Mesendoderm (in vitro differentiated cells): ENCODE measurements around the gene OTUB2.
A peak's percentile ranks its signal among the peaks of the same experiment; 100 is the strongest.
"Not testable (repeated sequence)": the region's sequence is repeated elsewhere in the genome, so short reads cannot be mapped to it uniquely, and the experiment has no call there.

Source experiments
- DNase-seq: peaks from one replicate; pipeline ENCODE4 v3.0.0; 2013
- H2AK5ac ChIP-seq: 2 replicates; pipeline ENCODE4 v1.6.1; 2013; ENCODE audit warnings: low read length, inconsistent platforms
- H2BK120ac ChIP-seq: 2 replicates; pipeline ENCODE4 v1.6.1; 2013; ENCODE audit warnings: low read depth, mild to moderate bottlenecking, low read length, moderate library complexity, mixed read lengths
- H2BK15ac ChIP-seq: replicated peaks from 2 replicates; pipeline ENCODE4 v1.6.1; 2013; ENCODE audit warnings: low read depth, mild to moderate bottlenecking, moderate library complexity
- H2BK5ac ChIP-seq: 2 replicates; pipeline ENCODE4 v1.6.1; 2013; ENCODE audit warnings: low read length, inconsistent platforms
- H3K18ac ChIP-seq: 2 replicates; pipeline ENCODE4 v1.6.1; 2013; ENCODE audit warnings: mild to moderate bottlenecking, low read length, mixed read lengths
- H3K23ac ChIP-seq: one replicate; pipeline ENCODE4 v1.6.1; 2013; ENCODE audit warnings: low read length
- H3K27ac ChIP-seq: 2 replicates; pipeline ENCODE4 v1.5.1; 2013; ENCODE audit warnings: low read depth, mild to moderate bottlenecking, inconsistent platforms, low read length, moderate library complexity
- H3K27me3 ChIP-seq: 2 replicates; pipeline ENCODE4 v1.6.1; 2013; ENCODE audit warnings: low read length, control low read depth, mild to moderate bottlenecking, inconsistent platforms; ENCODE audit not compliant: insufficient read depth, poor library complexity
- H3K36me3 ChIP-seq: 2 replicates; pipeline ENCODE4 v1.6.1; 2013; ENCODE audit warnings: low read length, inconsistent platforms; ENCODE audit not compliant: control insufficient read depth, insufficient read depth
- H3K4ac ChIP-seq: one replicate; pipeline ENCODE4 v1.6.1; 2013; ENCODE audit warnings: low read depth, mild to moderate bottlenecking, low read length, moderate library complexity
- H3K4me1 ChIP-seq: 2 replicates; pipeline ENCODE4 v1.6.1; 2013; ENCODE audit warnings: low read depth, low read length, inconsistent platforms; ENCODE audit not compliant: control insufficient read depth
- H3K4me2 ChIP-seq: 2 replicates; pipeline ENCODE4 v1.6.1; 2013; ENCODE audit warnings: low read length
- H3K4me3 ChIP-seq: 2 replicates; pipeline ENCODE4 v1.5.1; 2013; ENCODE audit warnings: mild to moderate bottlenecking, low read length
- H3K56ac ChIP-seq: one replicate; pipeline ENCODE4 v1.6.1; 2013; ENCODE audit warnings: low read length
- H3K79me1 ChIP-seq: 2 replicates; pipeline ENCODE4 v1.6.1; 2013; ENCODE audit warnings: low read length, inconsistent platforms
- H3K79me2 ChIP-seq: 2 replicates; pipeline ENCODE4 v1.6.1; 2013; ENCODE audit warnings: mild to moderate bottlenecking, low read length; ENCODE audit not compliant: control insufficient read depth, insufficient read depth
- H3K9ac ChIP-seq: 2 replicates; pipeline ENCODE4 v1.6.1; 2013; ENCODE audit warnings: low read length, inconsistent platforms
- H4K5ac ChIP-seq: one replicate; pipeline ENCODE4 v1.6.1; 2013; ENCODE audit warnings: low read length
- H4K8ac ChIP-seq: one replicate; pipeline ENCODE4 v1.6.1; 2013; ENCODE audit warnings: low read depth, mild to moderate bottlenecking, control low read depth, low read length, moderate library complexity
- WGBS: extraction: QIAGEN DNeasy Blood & Tissue Kit; methylation state at CpG from one replicate; pipeline ENCODE4 v1.1.7; 2013; ENCODE audit warnings: low lambda C conversion rate, missing lambda C conversion rate; ENCODE audit not compliant: insufficient coverage; ENCODE audit errors: extremely low coverage; 5-methylcytosine and 5-hydroxymethylcytosine counted together

The OTUB2 gene

GRCh38 chr14:94058674-94059138, 32.6 kb downstream of the OTUB2 start:
- H2BK15ac ChIP-seq: no peak overlapping the region
- peaks cover 2% of the 10 kb centered on the region for H3K79me2 ChIP-seq
- no peak overlapping the region for H2BK5ac ChIP-seq
- no CpG with 5 or more reads among the region's 5 CpGs for WGBS
- H3K23ac ChIP-seq: no peak overlapping the region
- DNase-seq: no peak
- H3K79me1 ChIP-seq: peaks cover 10% of the 10 kb centered on the region
- H3K4me1 ChIP-seq: peaks cover 5% of the 10 kb centered on the region
- no peak overlapping the region for H2BK120ac ChIP-seq
- H4K5ac ChIP-seq: no peak overlapping the region
- H4K8ac ChIP-seq: no peak overlapping the region
- H3K27me3 ChIP-seq: no peaks in the 10 kb centered on the region
- no peak overlapping the region for H3K27ac ChIP-seq
- no peak overlapping the region for H3K56ac ChIP-seq
- H3K4me3 ChIP-seq: no peak overlapping the region
- no peak overlapping the region for H3K9ac ChIP-seq
- H3K18ac ChIP-seq: no peak overlapping the region
- no peak overlapping the region for H2AK5ac ChIP-seq
- H3K4ac ChIP-seq: no peak overlapping the region
- H3K36me3 ChIP-seq: peaks cover 12% of the 10 kb centered on the region
- no peak overlapping the region for H3K4me2 ChIP-seq

GRCh38 chr14:94059998-94060397, 33.9 kb downstream of the OTUB2 start:
- H2BK15ac ChIP-seq: no peak overlapping the region
- no peak overlapping the region for H4K5ac ChIP-seq
- H3K4ac ChIP-seq: no peak overlapping the region
- no peak overlapping the region for H3K27ac ChIP-seq
- H3K56ac ChIP-seq: no peak overlapping the region
- H2BK5ac ChIP-seq: no peak overlapping the region
- no peak overlapping the region for H2AK5ac ChIP-seq
- no peak for DNase-seq
- no peak overlapping the region for H3K4me2 ChIP-seq
- no peaks in the 10 kb centered on the region for H3K27me3 ChIP-seq
- H4K8ac ChIP-seq: no peak overlapping the region
- H3K4me3 ChIP-seq: no peak overlapping the region
- H3K79me2 ChIP-seq: peaks cover 10% of the 10 kb centered on the region
- H3K23ac ChIP-seq: no peak overlapping the region
- H3K9ac ChIP-seq: no peak overlapping the region
- peaks cover 7% of the 10 kb centered on the region for H3K36me3 ChIP-seq
- H3K79me1 ChIP-seq: peaks cover 11% of the 10 kb centered on the region
- peaks cover 5% of the 10 kb centered on the region for H3K4me1 ChIP-seq
- no peak overlapping the region for H2BK120ac ChIP-seq
- no peak overlapping the region for H3K18ac ChIP-seq
- no CpG with 5 or more reads among the region's 5 CpGs for WGBS

- peaks cover 11% of the 10 kb centered on the region for H3K79me1 ChIP-seq
- H3K4me3 ChIP-seq: no peak overlapping the region
- no peak overlapping the region for H4K5ac ChIP-seq
- H3K23ac ChIP-seq: no peak overlapping the region
- no peak overlapping the region for H2AK5ac ChIP-seq
- no CpG with 5 or more reads among the region's 9 CpGs for WGBS
- H3K4me1 ChIP-seq: peaks cover 5% of the 10 kb centered on the region
- H3K56ac ChIP-seq: peak overlapping the region; percentile 0
- no peak overlapping the region for H3K4me2 ChIP-seq
- no peak overlapping the region for H2BK15ac ChIP-seq
- no peak overlapping the region for H3K4ac ChIP-seq
- H3K9ac ChIP-seq: no peak overlapping the region
- H3K27ac ChIP-seq: no peak overlapping the region
- peak; percentile 82 for DNase-seq
- H4K8ac ChIP-seq: no peak overlapping the region
- H3K36me3 ChIP-seq: peaks cover 7% of the 10 kb centered on the region
- H3K79me2 ChIP-seq: peaks cover 25% of the 10 kb centered on the region
- no peak overlapping the region for H2BK5ac ChIP-seq
- no peak overlapping the region for H3K18ac ChIP-seq
- no peak overlapping the region for H2BK120ac ChIP-seq
- H3K27me3 ChIP-seq: no peaks in the 10 kb centered on the region
Measured at GRCh38 chr14:94062344-94062940, 36.3 kb downstream of the OTUB2 start.

GRCh38 chr14:94066089-94066676, 40.0 kb downstream of the OTUB2 start:
- no peak overlapping the region for H3K27ac ChIP-seq
- H4K5ac ChIP-seq: no peak overlapping the region
- peaks cover 5% of the 10 kb centered on the region for H3K4me1 ChIP-seq
- no CpG with 5 or more reads among the region's 8 CpGs for WGBS
- peak; percentile 34 for DNase-seq
- no peak overlapping the region for H3K56ac ChIP-seq
- H3K18ac ChIP-seq: no peak overlapping the region
- H3K36me3 ChIP-seq: peaks cover 2% of the 10 kb centered on the region
- peaks cover 5% of the 10 kb centered on the region for H3K79me1 ChIP-seq
- no peak overlapping the region for H3K23ac ChIP-seq
- H2BK15ac ChIP-seq: no peak overlapping the region
- no peak overlapping the region for H3K4me3 ChIP-seq
- no peak overlapping the region for H4K8ac ChIP-seq
- no peak overlapping the region for H3K9ac ChIP-seq
- no peak overlapping the region for H2BK120ac ChIP-seq
- no peaks in the 10 kb centered on the region for H3K27me3 ChIP-seq
- no peak overlapping the region for H2AK5ac ChIP-seq
- peaks cover 38% of the 10 kb centered on the region for H3K79me2 ChIP-seq
- no peak overlapping the region for H3K4ac ChIP-seq
- H2BK5ac ChIP-seq: no peak overlapping the region
- no peak overlapping the region for H3K4me2 ChIP-seq

- not testable (repeated sequence) for H4K8ac ChIP-seq
- no CpG with 5 or more reads among the region's 3 CpGs for WGBS
Measured at GRCh38 chr14:94072076-94072475, 45.9 kb downstream of the OTUB2 start.

More at GRCh38 chr14:94072076-94072475, 45.9 kb downstream of the OTUB2 start:
- H3K4me2 ChIP-seq, H3K56ac ChIP-seq, H2BK120ac ChIP-seq, H3K9ac ChIP-seq, H2AK5ac ChIP-seq, H4K5ac ChIP-seq, H3K18ac ChIP-seq, H3K4ac ChIP-seq, DNase-seq, H3K27ac ChIP-seq, H3K4me3 ChIP-seq, H2BK5ac ChIP-seq, H3K79me1 ChIP-seq, H3K23ac ChIP-seq, H3K36me3 ChIP-seq, H3K27me3 ChIP-seq, H2BK15ac ChIP-seq, H3K4me1 ChIP-seq: not testable (repeated sequence)
- H3K79me2 ChIP-seq: peaks cover 43% of the 10 kb centered on the region
